GM15510 (cell line): ENCODE results near the gene C5.

Experiments
- POLR2A ChIP-seq: IDR thresholded peaks from 3 replicates; pipeline ENCODE4 v1.6.1; 2011; ENCODE audit warnings: borderline replicate concordance; ENCODE audit not compliant: insufficient read length; ENCODE audit errors: extremely low read depth

Gene C5

GRCh38 chr9:120927269-120928014 is 122.6 kb downstream of the C5 start:
- TF ChIP-seq POLR2A: no peak

GRCh38 chr9:120926397-120926928 is 123.6 kb downstream of the C5 start, which contains the start of gene TRAF1:
Gene TRAF1 (minus strand): TSS chr9:120926796. CDS start chr9:120926075, 721 bp downstream.
- TF ChIP-seq POLR2A: no peak

- TF ChIP-seq POLR2A: peak; percentile 95
Measured at GRCh38 chr9:120925535-120926396, 124.3 kb downstream of the C5 start.

GRCh38 chr9:120924698-120925534 is 125.2 kb downstream of the C5 start:
- peak; percentile 33 for TF ChIP-seq POLR2A

GRCh38 chr9:120923620-120924328 is 126.3 kb downstream of the C5 start:
- peak; percentile 34 for TF ChIP-seq POLR2A

GRCh38 chr9:120922404-120923195 is 127.5 kb downstream of the C5 start:
- no peak for TF ChIP-seq POLR2A

GRCh38 chr9:120921661-120922181 is 128.4 kb downstream of the C5 start:
- TF ChIP-seq POLR2A: peak; percentile 47

- peak; percentile 14 for TF ChIP-seq POLR2A
Measured at GRCh38 chr9:120920806-120921178, 129.3 kb downstream of the C5 start.

- no peak for TF ChIP-seq POLR2A
Measured at GRCh38 chr9:120919843-120920805, 130.0 kb downstream of the C5 start.

- TF ChIP-seq POLR2A: peak; percentile 24
Measured at GRCh38 chr9:120918931-120919842, 130.9 kb downstream of the C5 start.
